Measurements from ENCODE around the gene CERS6. TPM values are rescaled to one million over a fixed set of nuclear protein-coding genes. Genes with fewer than 3 reads are reported as not detected.

Gene CERS6
- total RNA-seq, 2 donors from 2014 or later = 12.5 to 16.3 TPM

DNA sequence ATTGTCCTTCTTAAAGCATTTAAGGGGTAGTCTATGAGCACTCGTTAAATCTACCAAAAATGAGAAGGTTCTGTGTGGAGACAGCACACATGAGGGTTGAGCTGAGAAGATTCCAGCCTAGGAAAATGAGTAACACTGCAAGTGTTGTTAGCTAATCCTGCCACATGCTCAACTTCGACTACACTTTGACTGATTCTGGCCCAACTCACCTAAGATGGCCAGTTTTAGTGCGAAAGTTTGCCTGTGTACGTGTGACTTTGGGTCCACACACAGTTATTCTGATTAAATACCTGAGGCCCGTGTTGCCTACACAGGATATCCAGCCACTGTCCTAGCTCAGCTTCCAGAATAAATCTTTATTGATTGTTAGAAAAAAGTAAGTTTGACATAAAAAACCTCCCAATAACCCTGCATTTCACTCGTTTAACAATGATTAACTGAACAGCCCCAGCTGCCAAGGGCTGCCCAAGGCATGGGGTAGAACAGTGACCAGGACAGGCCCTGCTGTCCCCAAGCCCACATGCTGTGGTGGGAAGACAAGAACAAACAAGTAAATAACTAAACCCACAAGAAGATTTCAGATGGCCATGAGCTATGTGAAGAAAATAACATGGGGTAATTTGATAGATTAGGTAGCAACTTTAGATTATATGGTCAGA, 14.7 kb upstream of the CERS6 start:
- TF ChIP-seq, protein P1, sequence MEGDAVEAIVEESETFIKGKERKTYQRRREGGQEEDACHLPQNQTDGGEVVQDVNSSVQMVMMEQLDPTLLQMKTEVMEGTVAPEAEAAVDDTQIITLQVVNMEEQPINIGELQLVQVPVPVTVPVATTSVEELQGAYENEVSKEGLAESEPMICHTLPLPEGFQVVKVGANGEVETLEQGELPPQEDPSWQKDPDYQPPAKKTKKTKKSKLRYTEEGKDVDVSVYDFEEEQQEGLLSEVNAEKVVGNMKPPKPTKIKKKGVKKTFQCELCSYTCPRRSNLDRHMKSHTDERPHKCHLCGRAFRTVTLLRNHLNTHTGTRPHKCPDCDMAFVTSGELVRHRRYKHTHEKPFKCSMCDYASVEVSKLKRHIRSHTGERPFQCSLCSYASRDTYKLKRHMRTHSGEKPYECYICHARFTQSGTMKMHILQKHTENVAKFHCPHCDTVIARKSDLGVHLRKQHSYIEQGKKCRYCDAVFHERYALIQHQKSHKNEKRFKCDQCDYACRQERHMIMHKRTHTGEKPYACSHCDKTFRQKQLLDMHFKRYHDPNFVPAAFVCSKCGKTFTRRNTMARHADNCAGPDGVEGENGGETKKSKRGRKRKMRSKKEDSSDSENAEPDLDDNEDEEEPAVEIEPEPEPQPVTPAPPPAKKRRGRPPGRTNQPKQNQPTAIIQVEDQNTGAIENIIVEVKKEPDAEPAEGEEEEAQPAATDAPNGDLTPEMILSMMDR (IDR thresholded peaks at IDR 0.05) = no peak
- TF ChIP-seq POLR2A (IDR thresholded peaks at IDR 0.05) = no peak
- no peak for ATAC-seq
- no peak overlapping the region for H3K4me3 ChIP-seq
- H3K27ac ChIP-seq = no peak overlapping the region
- WGBS, 2 donors = 66 to 79% methylated on average over 6 of the region's 6 CpGs
- intact Hi-C loops (cut with DNase I) = no loop called here
- no peaks in the 10 kb centered on the region for H3K27me3 ChIP-seq
- H3K9me3 ChIP-seq = no peaks in the 10 kb centered on the region
- H3K4me1 ChIP-seq = no peaks in the 10 kb centered on the region
- no peak for DNase-seq
- no peaks in the 10 kb centered on the region for H3K36me3 ChIP-seq (replicated peaks in 1 of 2; ENCODE audit: insufficient read depth in 1 of 2, low read depth in 2 of 2)

DNA sequence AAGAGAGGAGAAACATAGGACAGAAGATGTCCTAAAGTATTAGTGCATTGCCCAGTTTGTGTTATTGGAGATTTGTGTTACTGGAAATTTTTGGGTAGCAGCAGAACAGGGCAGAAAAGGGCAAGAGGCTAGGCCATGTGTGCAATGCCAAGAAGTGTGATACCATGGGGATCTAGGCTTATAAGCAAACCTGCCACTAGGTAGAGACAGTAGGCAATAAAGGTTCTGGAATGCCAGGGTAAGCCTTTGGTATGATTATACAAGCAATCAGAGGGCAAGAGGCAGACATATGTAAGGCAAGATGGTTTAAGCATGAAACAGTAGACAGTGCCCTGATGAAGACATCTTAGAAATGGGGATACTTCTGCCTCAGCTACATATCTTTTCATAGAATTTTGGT, 12.3 kb upstream of the CERS6 start:
- TF ChIP-seq POLR2A (IDR thresholded peaks at IDR 0.05) = no peak
- TF ChIP-seq, protein P1 (IDR thresholded peaks at IDR 0.05) = peak in 2 of 7 experiments; percentile 15 to 41
- no peak overlapping the region for H3K4me3 ChIP-seq
- intact Hi-C loops (cut with DNase I) = no loop called here
- no peaks in the 10 kb centered on the region for H3K36me3 ChIP-seq (replicated peaks in 1 of 2; ENCODE audit: insufficient read depth in 1 of 2, low read depth in 2 of 2)
- H3K27me3 ChIP-seq = no peaks in the 10 kb centered on the region
- H3K4me1 ChIP-seq = no peaks in the 10 kb centered on the region
- DNase-seq (no peak), ATAC-seq (no peak)
- H3K9me3 ChIP-seq = no peaks in the 10 kb centered on the region
- H3K27ac ChIP-seq = no peak overlapping the region

DNA sequence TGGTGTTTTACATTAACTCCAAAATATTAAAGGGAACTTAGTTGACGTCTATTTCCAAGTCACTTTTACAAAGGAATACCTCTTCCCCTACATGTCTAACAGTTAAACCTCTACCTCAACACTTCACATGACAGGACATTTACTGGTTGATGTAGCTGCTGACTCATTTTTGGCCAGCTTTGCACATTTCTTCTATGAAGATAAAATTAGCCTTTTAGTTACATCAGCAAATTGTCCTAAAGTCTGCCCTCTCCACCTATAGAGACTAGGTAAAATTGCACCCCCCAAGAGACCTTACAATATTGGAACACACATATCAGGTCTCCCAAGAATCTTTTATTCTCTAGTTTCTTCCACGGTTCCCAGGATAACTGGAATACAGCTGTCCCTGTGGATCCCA, 10.1 kb upstream of the CERS6 start:
- Histone ChIP-seq H3K27me3 (no peaks in the 10 kb centered on the region), H3K4me1 (no peaks in the 10 kb centered on the region), H3K36me3 (replicated peaks in 1 of 2; ENCODE audit: insufficient read depth in 1 of 2, low read depth in 2 of 2) (no peaks in the 10 kb centered on the region), H3K4me3 (no peak overlapping the region), H3K9me3 (no peaks in the 10 kb centered on the region), H3K27ac (no peak overlapping the region)
- ATAC-seq (no peak), DNase-seq (no peak)
- no peak for TF ChIP-seq POLR2A (IDR thresholded peaks at IDR 0.05)
- TF ChIP-seq, protein P1 (IDR thresholded peaks at IDR 0.05) = no peak
- WGBS, 2 donors = 93 to 96% methylated on average over 2 of the region's 2 CpGs
- intact Hi-C loops (cut with DNase I) = no loop called here

DNA sequence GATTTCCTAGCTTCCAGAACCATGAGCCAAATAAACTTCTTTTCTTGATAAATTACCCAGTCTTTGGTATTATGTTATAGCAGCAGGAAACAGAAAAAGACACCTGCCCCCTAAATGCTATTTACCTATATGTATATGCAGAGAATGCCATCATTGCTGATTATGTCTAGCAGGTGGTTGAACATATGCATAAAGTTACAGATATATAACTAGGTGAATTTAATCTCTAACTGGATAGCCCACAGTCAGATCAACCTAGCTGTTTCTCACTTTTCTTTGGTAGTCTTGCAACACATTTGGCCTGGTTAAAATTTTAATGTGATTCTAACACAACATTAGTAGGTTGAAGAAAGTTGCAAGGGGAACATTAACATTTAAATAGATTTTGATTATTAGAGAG, 7.1 kb upstream of the CERS6 start:
- intact Hi-C loops (cut with DNase I) = no loop called here
- TF ChIP-seq POLR2A (IDR thresholded peaks at IDR 0.05) = no peak
- TF ChIP-seq, protein P1 (IDR thresholded peaks at IDR 0.05) = no peak

DNA sequence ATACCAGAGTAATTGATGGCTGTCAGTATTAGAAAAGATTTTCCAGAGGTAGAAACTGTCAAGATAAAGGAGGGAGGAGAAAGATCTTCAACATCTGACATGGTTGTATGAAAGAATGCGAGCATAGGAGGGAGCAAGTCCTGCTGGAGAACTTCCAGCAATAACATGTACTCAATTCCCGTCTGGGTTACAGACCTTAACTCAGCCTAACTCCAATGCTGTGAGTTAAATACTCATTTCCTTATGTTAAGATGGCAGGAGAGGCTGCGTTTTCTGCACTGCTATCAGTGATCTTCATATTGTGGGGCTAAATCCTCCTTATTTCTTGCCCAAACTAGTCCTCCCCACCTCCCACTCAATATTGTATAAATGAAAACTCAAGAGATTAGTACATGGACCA, 6.7 kb upstream of the CERS6 start:
- Histone ChIP-seq H3K4me1 (no peaks in the 10 kb centered on the region), H3K9me3 (no peaks in the 10 kb centered on the region), H3K27ac (no peak overlapping the region), H3K27me3 (no peaks in the 10 kb centered on the region), H3K4me3 (no peak overlapping the region), H3K36me3 (replicated peaks in 1 of 2; ENCODE audit: insufficient read depth in 1 of 2, low read depth in 2 of 2) (no peaks in the 10 kb centered on the region)
- no peak for DNase-seq
- no peak for ATAC-seq
- intact Hi-C loops (cut with DNase I) = no loop called here
- 61 to 68% methylated on average over 3 of the region's 3 CpGs for WGBS, 2 donors
- no peak for TF ChIP-seq POLR2A (IDR thresholded peaks at IDR 0.05)
- TF ChIP-seq, protein P1 (IDR thresholded peaks at IDR 0.05) = no peak

More for the DNA sequence above, 7.1 kb upstream of the CERS6 start:
- Histone ChIP-seq H3K4me3 (no peak overlapping the region), H3K9me3 (no peaks in the 10 kb centered on the region), H3K36me3 (replicated peaks in 1 of 2; ENCODE audit: insufficient read depth in 1 of 2, low read depth in 2 of 2) (no peaks in the 10 kb centered on the region), H3K27ac (no peak overlapping the region), H3K4me1 (no peaks in the 10 kb centered on the region), H3K27me3 (no peaks in the 10 kb centered on the region)
- no peak for DNase-seq
- ATAC-seq = no peak

Data from body of pancreas (tissue), 4 donors.